Occipital lobe (tissue), 1 donor: ENCODE data around the gene OR10H4. TPM values are rescaled to one million over a fixed set of nuclear protein-coding genes. Genes with fewer than 3 reads are reported as not detected.

Experiments
- total RNA-seq: library from RNA; depleted of rRNA; stranded (reverse); fragments of >200 nt; gene quantifications from one replicate; pipeline ENCODE4 v1.2.3, GENCODE V29; 2014

The OR10H4 gene
- total RNA-seq, 1 donor from 2014 or later = not detected

Other genes with a start within 250 kb of the OR10H4 start
- not detected for gene OR10H2, start 221.0 kb upstream of the OR10H4 start, total RNA-seq
- gene OR10H3, start 211.0 kb upstream of the OR10H4 start, total RNA-seq = not detected
- not detected for gene OR10H5, start 161.3 kb upstream of the OR10H4 start, total RNA-seq
- not detected for gene OR10H1, start 133.3 kb upstream of the OR10H4 start, total RNA-seq
- not detected for gene CYP4F2, start 50.9 kb upstream of the OR10H4 start, total RNA-seq
- gene CYP4F11, start 14.5 kb upstream of the OR10H4 start, total RNA-seq = 0.16 TPM
- 94.8 TPM for gene TPM4, start 127.5 kb downstream of the OR10H4 start, total RNA-seq
- 33.7 TPM for gene RAB8A, start 162.9 kb downstream of the OR10H4 start, total RNA-seq
- not detected for gene HSH2D, start 194.7 kb downstream of the OR10H4 start, total RNA-seq
- gene CIB3, start 224.5 kb downstream of the OR10H4 start, total RNA-seq = not detected
- gene FAM32A, start 236.4 kb downstream of the OR10H4 start, total RNA-seq = 89.1 TPM
- gene AP1M1, start 248.9 kb downstream of the OR10H4 start, total RNA-seq = 42.9 TPM